Mesothelial cell of epicardium (in vitro differentiated cells): Measurements from ENCODE around the gene SLC38A2. TPM values are rescaled to one million over a fixed set of nuclear protein-coding genes. Genes with fewer than 3 reads are reported as not detected.

Experiments
- DNase-seq, 2 experiments: peaks; one replicate each; pipeline ENCODE4 v3.0.0; 2021; ENCODE audit warnings: low spot score in 2 of 2; ENCODE audit not compliant: unreplicated experiment in 2 of 2
- H3K27ac Mint-ChIP-seq: 2 replicates; pipeline ENCODE4 v1.8.0; 2021; ENCODE audit warnings: mixed read lengths
- H3K27me3 Mint-ChIP-seq: 2 replicates; pipeline ENCODE4 v1.8.0; 2021; ENCODE audit warnings: low read depth, mixed read lengths
- H3K36me3 Mint-ChIP-seq: 2 replicates; pipeline ENCODE4 v1.8.0; 2021; ENCODE audit warnings: mixed read lengths
- H3K4me1 Mint-ChIP-seq: 2 replicates; pipeline ENCODE4 v1.8.0; 2021; ENCODE audit warnings: mixed read lengths
- H3K4me3 Mint-ChIP-seq: 2 replicates; pipeline ENCODE4 v1.8.0; 2021; ENCODE audit warnings: mild to moderate bottlenecking, moderate library complexity, mixed read lengths
- H3K9me3 Mint-ChIP-seq: 2 replicates; pipeline ENCODE4 v1.8.0; 2021; ENCODE audit warnings: mixed read lengths
- CTCF ChIP-seq: fragments of 200-600 bp; sonication (generic); IDR thresholded peaks from one replicate; pipeline ENCODE4 v1.5.0; 2021; ENCODE audit warnings: antibody characterized with exemption; ENCODE audit not compliant: unreplicated experiment
- total RNA-seq: library from RNA; stranded (reverse); gene quantifications from 3 replicates; pipeline ENCODE4 v1.2.1, GENCODE V29; 2021

The SLC38A2 gene
- total RNA-seq, 1 donor from 2014 or later: 256 TPM

- no peaks in the 10 kb centered on the region for H3K36me3 Mint-ChIP-seq
- no peak overlapping the region for H3K27ac Mint-ChIP-seq
- H3K9me3 Mint-ChIP-seq: no peaks in the 10 kb centered on the region
- peaks cover 40% of the 10 kb centered on the region for H3K4me1 Mint-ChIP-seq
- DNase-seq: no peak
- H3K4me3 Mint-ChIP-seq: no peak overlapping the region
- H3K27me3 Mint-ChIP-seq: no peaks in the 10 kb centered on the region
- TF ChIP-seq CTCF: no peak
These were observed 33.9 kb upstream of the SLC38A2 start for GRCh38 chr12:46406352-46407027.

- Mint-ChIP-seq H3K36me3 (no peaks in the 10 kb centered on the region), H3K27ac (no peak overlapping the region), H3K4me3 (no peak overlapping the region), H3K4me1 (peaks cover 45% of the 10 kb centered on the region), H3K9me3 (no peaks in the 10 kb centered on the region), H3K27me3 (no peaks in the 10 kb centered on the region)
- no peak for DNase-seq
- TF ChIP-seq CTCF: no peak
These were observed 32.2 kb upstream of the SLC38A2 start for GRCh38 chr12:46404733-46405132.

DNA sequence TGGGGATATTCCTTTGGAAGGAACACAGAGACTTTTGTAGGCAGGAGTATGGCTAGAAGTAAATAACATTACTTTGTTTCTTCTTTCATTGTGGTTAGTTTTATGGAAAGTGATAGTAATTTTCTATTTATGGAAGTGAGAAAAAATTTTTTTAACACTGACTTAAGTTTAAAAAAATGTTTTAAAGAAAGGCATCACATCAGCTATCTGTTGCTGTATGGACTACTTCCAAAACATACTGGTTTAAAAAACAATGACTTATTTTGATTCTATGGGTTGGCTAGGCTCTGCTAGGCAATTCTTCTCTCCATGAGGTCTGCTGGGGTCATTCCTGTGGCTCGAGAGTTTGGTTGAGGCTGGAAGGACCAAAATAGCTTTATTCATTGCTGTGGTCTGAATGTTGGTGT is 31.7 kb upstream of the SLC38A2 start:
- no peak for DNase-seq
- Mint-ChIP-seq H3K27ac (no peak overlapping the region), H3K36me3 (no peaks in the 10 kb centered on the region), H3K27me3 (no peaks in the 10 kb centered on the region), H3K9me3 (no peaks in the 10 kb centered on the region), H3K4me3 (no peak overlapping the region), H3K4me1 (peaks cover 45% of the 10 kb centered on the region)
- TF ChIP-seq CTCF: no peak

DNA sequence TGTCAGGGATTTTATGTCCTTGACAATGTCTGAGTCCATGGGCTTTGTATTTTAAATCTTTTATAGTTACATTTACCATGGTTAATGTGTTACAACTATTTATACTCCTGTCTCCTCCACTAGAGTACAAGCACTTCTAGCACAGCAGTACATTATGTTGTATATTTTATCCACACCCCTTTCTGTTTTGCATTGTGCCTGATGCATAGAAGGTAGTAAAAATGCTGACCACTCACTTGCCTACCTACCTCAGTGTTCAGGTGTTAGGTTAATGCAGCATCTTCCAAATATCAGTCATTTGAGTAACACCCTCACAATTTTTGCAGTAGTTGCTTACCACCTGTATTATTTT is 31.1 kb upstream of the SLC38A2 start:
- Mint-ChIP-seq H3K27me3 (no peaks in the 10 kb centered on the region), H3K4me3 (no peak overlapping the region), H3K36me3 (peaks cover 2% of the 10 kb centered on the region), H3K27ac (no peak overlapping the region), H3K9me3 (peaks cover 3% of the 10 kb centered on the region), H3K4me1 (peaks cover 42% of the 10 kb centered on the region)
- no peak for TF ChIP-seq CTCF
- no peak for DNase-seq

- Mint-ChIP-seq H3K4me1 (peaks cover 38% of the 10 kb centered on the region), H3K9me3 (peaks cover 6% of the 10 kb centered on the region), H3K27me3 (no peaks in the 10 kb centered on the region), H3K27ac (peak overlapping the region; percentile 88), H3K4me3 (no peak overlapping the region), H3K36me3 (peaks cover 7% of the 10 kb centered on the region)
- TF ChIP-seq CTCF: no peak
- no peak for DNase-seq
These were observed 30.6 kb upstream of the SLC38A2 start for GRCh38 chr12:46402941-46403718.
